HG03045 (cell line): Measurements from ENCODE around the gene NAALADL2.

Experiments used
- ATAC-seq: cut with Tn5 transposase; IDR thresholded peaks from one replicate; pipeline ENCODE4 v1.9.1; 2021; ENCODE audit warnings: mild to moderate bottlenecking, moderate library complexity; ENCODE audit not compliant: unreplicated experiment

Gene NAALADL2

GRCh38 chr3:174959556-174960065 lies 100.5 kb downstream of the NAALADL2 start:
- no peak for ATAC-seq

DNA sequence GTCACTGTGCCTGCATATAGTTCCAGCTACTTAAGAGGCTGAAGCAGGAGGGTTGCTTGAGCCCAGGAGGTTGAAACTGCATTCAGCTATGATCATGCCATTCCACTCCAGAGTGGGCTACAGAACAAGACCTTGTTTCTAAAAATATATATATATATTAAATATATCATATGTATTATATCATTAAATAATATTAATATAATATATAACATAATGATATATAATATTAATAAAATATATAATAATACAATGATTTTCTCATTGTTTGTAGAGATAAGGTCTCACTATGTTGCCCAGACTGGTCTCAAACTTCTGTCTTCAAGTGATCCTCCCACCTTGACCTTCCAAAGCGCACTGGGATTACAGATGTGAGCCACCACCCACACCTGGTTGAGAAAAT lies 101.8 kb downstream of the NAALADL2 start:
- no peak for ATAC-seq

GRCh38 chr3:174973465-174973864 lies 114.3 kb downstream of the NAALADL2 start:
- no peak for ATAC-seq

GRCh38 chr3:174986685-174987084 lies 127.6 kb downstream of the NAALADL2 start:
- no peak for ATAC-seq

DNA sequence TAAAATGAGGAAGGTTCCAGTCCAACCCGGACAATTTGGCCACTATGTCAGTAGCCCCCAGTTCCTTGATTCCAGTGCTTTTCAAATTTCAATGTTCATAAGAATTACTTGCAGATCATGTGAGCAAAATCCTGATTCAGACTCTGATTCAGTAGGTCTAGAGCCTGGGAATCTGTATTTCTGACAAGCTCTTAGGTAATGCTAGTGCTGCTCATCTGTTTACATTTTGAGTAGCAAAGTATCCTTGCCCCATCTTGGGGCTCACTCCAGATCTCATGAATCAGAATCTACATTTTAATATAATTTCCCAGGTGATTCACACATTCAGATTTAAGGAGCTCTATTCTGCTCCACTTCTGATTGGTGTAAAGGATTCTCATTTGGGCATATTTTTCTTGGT lies 142.0 kb downstream of the NAALADL2 start:
- no peak for ATAC-seq

- no peak for ATAC-seq
These were observed 143.6 kb downstream of the NAALADL2 start for GRCh38 chr3:175002732-175003143.

DNA sequence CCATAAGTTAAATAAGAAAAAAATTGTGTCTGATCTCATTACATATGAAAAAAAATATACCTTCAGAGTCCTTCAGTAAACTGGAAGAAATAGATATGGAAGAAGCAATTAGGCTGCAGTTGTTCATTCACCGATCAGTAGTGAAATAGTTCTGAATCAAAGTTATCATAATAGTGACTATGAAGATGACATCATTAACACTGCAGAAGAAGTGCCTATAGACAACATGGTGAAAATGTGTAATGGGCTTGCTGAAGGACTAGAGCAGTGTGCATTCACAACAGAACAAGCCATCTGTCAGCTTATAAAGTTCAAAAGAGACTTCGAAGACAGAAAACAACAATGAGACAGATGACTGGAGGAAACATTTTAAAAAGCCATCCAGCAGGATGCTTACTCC lies 144.5 kb downstream of the NAALADL2 start:
- ATAC-seq: no peak

GRCh38 chr3:175005193-175005592 lies 146.1 kb downstream of the NAALADL2 start:
- no peak for ATAC-seq

DNA sequence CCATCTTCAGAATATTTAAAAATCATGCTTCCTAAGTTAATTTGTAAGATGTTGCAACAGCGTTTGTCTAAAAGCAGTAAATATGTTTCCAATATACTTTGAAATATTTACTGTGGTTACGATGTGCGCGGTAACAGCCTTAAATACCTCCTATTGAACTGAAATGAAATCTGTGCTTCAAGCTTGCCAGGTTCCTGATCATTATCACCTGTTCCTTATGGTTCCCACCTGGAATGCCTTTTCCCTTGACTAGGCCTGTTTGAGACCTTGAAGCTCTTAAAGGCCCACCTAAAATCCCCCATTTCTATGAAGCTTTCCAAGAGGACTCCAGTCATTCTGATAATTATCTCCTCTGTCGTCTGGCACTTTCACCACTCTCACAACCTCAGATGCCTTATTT lies 146.7 kb downstream of the NAALADL2 start:
- ATAC-seq: no peak

- ATAC-seq: no peak
These were observed 148.2 kb downstream of the NAALADL2 start for GRCh38 chr3:175007306-175007705.

DNA sequence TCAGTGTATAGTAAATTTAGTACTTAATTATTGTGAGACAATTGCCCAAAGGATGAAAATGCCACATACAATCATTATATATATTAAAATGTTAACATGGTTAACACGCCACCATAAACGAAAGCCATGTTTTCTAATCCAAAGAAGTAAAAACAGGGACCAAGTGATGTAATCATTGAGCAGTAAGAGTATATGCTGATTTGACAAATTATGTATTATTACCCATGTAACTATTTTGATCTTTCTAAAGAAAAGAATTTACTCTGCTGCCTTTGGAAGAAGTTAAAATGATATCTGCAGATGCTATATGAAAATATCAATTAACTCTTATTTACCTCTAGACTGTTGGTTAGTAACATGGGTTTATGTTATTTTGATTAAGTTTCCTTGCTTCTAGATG lies 150.2 kb downstream of the NAALADL2 start:
- no peak for ATAC-seq

DNA sequence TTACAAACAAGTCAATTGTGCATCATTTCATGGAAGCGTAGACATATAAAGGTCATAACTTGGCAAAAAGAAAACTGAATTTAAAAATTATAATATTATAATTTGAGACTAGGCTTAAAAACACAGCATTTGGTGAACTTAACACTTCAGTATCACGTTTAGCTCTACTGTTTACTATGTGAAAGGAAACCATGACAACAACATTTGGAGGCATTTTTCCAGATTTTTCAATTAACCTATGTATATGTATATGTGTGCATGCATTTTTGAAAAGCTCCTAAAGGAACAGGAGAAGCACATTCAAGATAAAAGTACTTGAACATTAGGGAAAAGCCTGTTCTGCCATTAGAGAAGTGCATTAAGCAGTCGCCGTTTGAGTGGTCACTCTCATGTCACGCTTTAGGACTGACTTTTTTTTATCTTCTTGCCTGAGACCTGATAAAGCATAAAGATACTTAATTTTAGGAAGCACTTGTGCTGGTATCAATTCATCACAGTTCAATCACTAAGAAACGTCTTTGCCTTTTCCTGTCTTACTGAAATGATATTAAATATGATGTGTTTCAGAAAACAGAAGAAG lies 156.0 kb downstream of the NAALADL2 start:
- no peak for ATAC-seq

GRCh38 chr3:175018946-175019727 lies 160.0 kb downstream of the NAALADL2 start:
- no peak for ATAC-seq

GRCh38 chr3:175020101-175020500 lies 161.0 kb downstream of the NAALADL2 start:
- ATAC-seq: no peak

DNA sequence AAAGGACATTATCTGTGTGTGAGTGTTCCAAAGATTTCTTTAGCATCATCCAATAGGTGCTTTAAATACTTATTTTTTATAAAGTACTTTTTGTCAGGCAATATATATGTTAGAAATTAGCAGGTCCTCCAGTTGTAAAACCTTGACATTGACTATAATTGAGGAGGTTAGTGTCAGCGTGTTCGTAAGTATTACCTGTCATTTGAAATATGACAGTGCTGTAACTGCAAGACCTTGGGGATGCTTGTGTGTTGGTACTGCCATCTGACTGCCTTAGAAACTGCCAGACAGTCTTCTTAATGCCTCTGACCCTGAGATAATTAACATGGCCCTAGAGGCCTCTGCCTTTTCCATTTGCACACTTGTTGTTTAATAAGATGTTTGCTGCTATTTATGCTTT lies 170.7 kb downstream of the NAALADL2 start:
- ATAC-seq: no peak

- no peak for ATAC-seq
These were observed 180.7 kb downstream of the NAALADL2 start for GRCh38 chr3:175039875-175040274.

DNA sequence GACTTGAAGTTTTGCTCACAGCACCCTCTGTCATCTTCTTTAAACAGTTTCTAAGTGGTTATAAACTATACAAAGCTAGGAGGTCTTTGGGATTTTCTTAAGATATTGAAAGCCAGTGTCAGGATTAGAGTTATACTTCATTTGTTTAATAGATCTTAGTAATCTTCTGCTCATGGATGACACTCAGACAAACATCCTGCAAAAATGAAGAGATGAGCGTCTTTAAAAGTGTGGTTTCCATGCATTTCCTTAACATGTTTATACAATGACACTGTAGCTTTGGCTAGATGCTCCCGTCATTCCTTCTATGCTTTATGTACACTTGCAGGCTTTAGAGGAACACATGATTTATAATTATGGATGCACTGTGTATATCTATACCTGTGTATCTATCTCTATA lies 182.2 kb downstream of the NAALADL2 start:
- ATAC-seq: no peak

DNA sequence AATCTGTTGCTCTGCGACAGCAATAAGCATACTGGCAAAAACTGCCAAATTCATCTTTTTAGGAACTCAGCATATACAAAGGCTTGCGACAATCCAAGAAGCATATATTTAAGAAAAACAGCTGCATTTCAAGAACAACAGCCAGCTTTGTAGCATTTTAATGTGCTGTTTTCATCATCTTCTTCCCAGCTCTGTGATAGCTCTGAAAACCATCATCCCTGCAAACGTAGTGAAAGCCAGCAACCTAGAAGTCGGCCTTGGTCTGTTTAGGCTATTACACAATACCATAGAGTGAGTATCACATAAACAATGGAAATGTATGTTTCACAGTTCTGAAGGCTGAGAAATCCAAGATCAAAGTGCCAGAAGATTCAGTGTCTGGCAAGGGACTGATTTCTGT lies 187.5 kb downstream of the NAALADL2 start:
- ATAC-seq: no peak

- no peak for ATAC-seq
These were observed 188.7 kb downstream of the NAALADL2 start for GRCh38 chr3:175047786-175048185.

GRCh38 chr3:175057401-175057800 lies 198.3 kb downstream of the NAALADL2 start:
- no peak for ATAC-seq

DNA sequence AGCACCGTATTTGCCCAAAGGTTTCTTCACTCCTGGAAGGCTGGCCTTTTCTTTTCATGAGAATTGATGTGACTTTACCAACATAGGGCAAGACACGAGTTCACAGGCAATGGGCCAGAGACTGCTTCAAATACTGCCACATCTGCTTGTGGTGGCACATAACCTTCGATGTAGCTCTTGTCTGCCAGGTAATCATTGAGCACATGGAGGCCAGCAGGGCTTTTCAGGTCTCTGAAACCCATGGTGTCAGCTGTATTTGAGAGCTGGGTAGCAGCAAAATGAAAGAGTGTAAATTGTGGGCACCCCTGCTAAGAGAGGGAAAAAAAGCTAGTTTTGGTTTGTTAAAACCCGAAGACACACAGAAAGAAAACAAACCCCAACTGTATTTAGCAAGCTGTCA lies 200.7 kb downstream of the NAALADL2 start:
- no peak for ATAC-seq

GRCh38 chr3:175065497-175065896 lies 206.4 kb downstream of the NAALADL2 start:
- ATAC-seq: no peak
